Heart left ventricle (tissue), 13 donors: ENCODE data around the gene STK11IP.
A peak's percentile ranks its signal among the peaks of the same experiment; 100 is the strongest.

Source experiments
- POLR2A ChIP-seq, 2 donors: fragments of 450-650 bp; IDR thresholded peaks; one replicate each; pipeline ENCODE4 v1.6.1; 2017; ENCODE audit warnings: antibody characterized with exemption in 2 of 2, mild to moderate bottlenecking in 2 of 2, moderate library complexity in 2 of 2
- TF ChIP-seq, protein P1 (sequence below), 12 donors: fragments of 200-600 bp; sonication (generic) in 4 of 12; IDR thresholded peaks; one replicate each; pipeline versions ENCODE4 v1.5.0 to v1.8.0; 2018 to 2022; ENCODE audit warnings: antibody characterized with exemption in 12 of 12, mild to moderate bottlenecking in 5 of 12
- donor health status: ischemic (EF 13 %, LVEDD 7.1; RV severe dilation, severe dysfunction).
- donor health status: DM: no; HTN: yes; CAD: no.
- donor health status: DM: no; HTN: no; CAD: no.
- donor health status: ischemic (EF 25% LVEDD 6.9; RV normal size, moderate dysfunction).
- donor health status: ischemic (EF 25% LVEDD 5.7; RV mildly dilated, moderate dysfunction).
- donor health status: ischemic (EF 35%, LVEDD 5.7; RV mildly dilated, moderate dysfunction).
- donor health status: nonischemic (EF 11% LVEDD 7.7; RV severe dilation, severe dysfunction).
- donor health status: DM: yes; HTN: yes; CAD: no.
- donor health status: PGD.
- donor health status: ischemic (EF 29% LVEDD 5.4; RV normal size, mild dysfunction).
- donor health status: nonischemic (EF 23%, LVEDD 6.1; RV moderate dilation, normal function).

GRCh38 chr2:219630770-219631405, 33.2 kb downstream of the STK11IP start:
- TF ChIP-seq POLR2A (IDR thresholded peaks at IDR 0.05): peak in 1 of 2 donors; percentile 36
- TF ChIP-seq, protein P1, sequence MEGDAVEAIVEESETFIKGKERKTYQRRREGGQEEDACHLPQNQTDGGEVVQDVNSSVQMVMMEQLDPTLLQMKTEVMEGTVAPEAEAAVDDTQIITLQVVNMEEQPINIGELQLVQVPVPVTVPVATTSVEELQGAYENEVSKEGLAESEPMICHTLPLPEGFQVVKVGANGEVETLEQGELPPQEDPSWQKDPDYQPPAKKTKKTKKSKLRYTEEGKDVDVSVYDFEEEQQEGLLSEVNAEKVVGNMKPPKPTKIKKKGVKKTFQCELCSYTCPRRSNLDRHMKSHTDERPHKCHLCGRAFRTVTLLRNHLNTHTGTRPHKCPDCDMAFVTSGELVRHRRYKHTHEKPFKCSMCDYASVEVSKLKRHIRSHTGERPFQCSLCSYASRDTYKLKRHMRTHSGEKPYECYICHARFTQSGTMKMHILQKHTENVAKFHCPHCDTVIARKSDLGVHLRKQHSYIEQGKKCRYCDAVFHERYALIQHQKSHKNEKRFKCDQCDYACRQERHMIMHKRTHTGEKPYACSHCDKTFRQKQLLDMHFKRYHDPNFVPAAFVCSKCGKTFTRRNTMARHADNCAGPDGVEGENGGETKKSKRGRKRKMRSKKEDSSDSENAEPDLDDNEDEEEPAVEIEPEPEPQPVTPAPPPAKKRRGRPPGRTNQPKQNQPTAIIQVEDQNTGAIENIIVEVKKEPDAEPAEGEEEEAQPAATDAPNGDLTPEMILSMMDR (IDR thresholded peaks at IDR 0.05): no peak
